Body of pancreas (tissue), 4 donors: ENCODE data around the gene KLHL11. TPM values are rescaled to one million over a fixed set of nuclear protein-coding genes. Genes with fewer than 3 reads are reported as not detected.
"Not testable (repeated sequence)": the region's sequence is repeated elsewhere in the genome, so short reads cannot be mapped to it uniquely, and the experiment has no call there.

Experiments
- ATAC-seq: fragments of 150-250 bp; one replicate; pipeline ENCODE4 v1.9.1; 2016
- DNase-seq, 4 donors: peaks; one replicate each; pipeline ENCODE4 v3.0.0-alpha.2; 2019
- H3K27ac ChIP-seq, 4 donors: fragments of 200-600 bp; sonication (generic); 1 replicate in 3 of 4; 2 replicates in 1 of 4; pipeline versions ENCODE4 v1.5.1 to v1.6.1; 2016 to 2019; ENCODE audit warnings: mild to moderate bottlenecking in 1 of 4, mixed read lengths in 1 of 4, moderate library complexity in 1 of 4
- H3K27me3 ChIP-seq, 2 donors: fragments of 200-600 bp; sonication (generic); one replicate each; pipeline ENCODE4 v1.6.0; 2016; ENCODE audit warnings: mild to moderate bottlenecking in 1 of 2
- H3K36me3 ChIP-seq, 2 donors: fragments of 200-600 bp; sonication (generic); replicated peaks in 1 of 2; 2 replicates each; pipeline ENCODE4 v1.5.1; 2016; ENCODE audit warnings: low read depth in 2 of 2; ENCODE audit not compliant: insufficient read depth in 1 of 2
- H3K4me1 ChIP-seq: fragments of 200-600 bp; sonication (generic); one replicate; pipeline ENCODE4 v1.6.0; 2016
- H3K4me3 ChIP-seq, 2 donors: fragments of 200-600 bp; sonication (generic); 1 replicate in 1 of 2; 2 replicates in 1 of 2; pipeline ENCODE4 v1.5.1; 2016 to 2019
- H3K9me3 ChIP-seq, 3 donors: fragments of 200-600 bp; sonication (generic); 1 replicate in 2 of 3; 2 replicates in 1 of 3; pipeline ENCODE4 v1.5.1; 2016
- CTCF ChIP-seq, 7 experiments: fragments of 450-650 bp in 4 of 7; fragments of 200-600 bp in 3 of 7; sonication (generic) in 3 of 7; IDR thresholded peaks; one replicate each; pipeline ENCODE4 v1.5.1; 2016 to 2019; ENCODE audit warnings: antibody characterized with exemption in 7 of 7
- POLR2A ChIP-seq, 3 donors: fragments of 450-650 bp; IDR thresholded peaks; one replicate each; pipeline ENCODE4 v1.6.1; 2016; ENCODE audit warnings: antibody characterized with exemption in 3 of 3, mild to moderate bottlenecking in 2 of 3
- WGBS, 2 donors: methylation state at CpG; one replicate each; pipeline ENCODE4 v1.1.5; 2017; 5-methylcytosine and 5-hydroxymethylcytosine counted together
- intact Hi-C: fragments of 100-400 bp; cut with DNase I; formaldehyde crosslinking; loops from one replicate; pipeline ENCODE4 v1.15.1; 2023
- total RNA-seq, 2 donors: library from RNA; depleted of rRNA; stranded (reverse); fragments of >200 nt; gene quantifications; one replicate each; pipeline ENCODE4 v1.1.0, GENCODE V29; 2016

Gene KLHL11
- total RNA-seq, 2 donors from 2014 or later = 15.2 to 16.3 TPM

GRCh38 chr17:41836550-41837196 is 28.6 kb downstream of the KLHL11 start:
- intact Hi-C loops = no loop called here
- Histone ChIP-seq H3K27ac (peak overlapping the region; percentile 34 to 73 (median 68)), H3K4me3 (peak overlapping the region in 1 of 2 donors; percentile 91), H3K4me1 (peaks cover 18% of the 10 kb centered on the region), H3K27me3 (no peaks in the 10 kb centered on the region), H3K9me3 (no peaks in the 10 kb centered on the region), H3K36me3 (peaks cover 0 to under 1% of the 10 kb centered on the region in 2 donors)
- ATAC-seq (peak; percentile 7), DNase-seq (no peak)
- 35 to 40% methylated on average over 11 to 21 of the region's 21 CpGs for WGBS, 2 donors
- no peak for TF ChIP-seq CTCF (IDR thresholded peaks at IDR 0.05)
- TF ChIP-seq POLR2A (IDR thresholded peaks at IDR 0.05) = no peak

GRCh38 chr17:41835800-41836549 is 29.2 kb downstream of the KLHL11 start, which contains the start of gene NT5C3B:
TSS of gene NT5C3B (minus strand) at chr17:41836232. CDS start at chr17:41836193, 39 bp downstream.
- H3K9me3 ChIP-seq = no peaks in the 10 kb centered on the region
- peaks cover 18% of the 10 kb centered on the region for H3K4me1 ChIP-seq
- intact Hi-C loops = no loop called here
- WGBS, 2 donors = 0 to 1% methylated on average over 1 to 47 of the region's 72 CpGs
- H3K27ac ChIP-seq = peak within 1 kb of the TSS; percentile 34 to 73 (median 68)
- H3K27me3 ChIP-seq = no peaks in the 10 kb centered on the region
- peak; percentile 91 for ATAC-seq
- DNase-seq = peak; percentile 57 to 78 (median 66)
- H3K4me3 ChIP-seq = peak within 1 kb of the TSS; percentile 91 to 97
- peaks cover 0 to 2% of the 10 kb centered on the region in 2 donors for H3K36me3 ChIP-seq
- TF ChIP-seq POLR2A (IDR thresholded peaks at IDR 0.05) (peak; percentile 14 to 39 (median 37)), CTCF (IDR thresholded peaks at IDR 0.05) (no peak)

- peaks cover 0 to 6% of the 10 kb centered on the region in 2 donors for H3K36me3 ChIP-seq
- H3K27me3 ChIP-seq = no peaks in the 10 kb centered on the region
- ATAC-seq (peak; percentile 29), DNase-seq (no peak)
- 14 to 15% methylated on average over 11 to 13 of the region's 13 CpGs for WGBS, 2 donors
- TF ChIP-seq POLR2A (IDR thresholded peaks at IDR 0.05) (no peak), CTCF (IDR thresholded peaks at IDR 0.05) (no peak)
- peak overlapping the region; percentile 91 to 97 for H3K4me3 ChIP-seq
- peak overlapping the region in 3 of 4 donors; percentile 68 to 73 (median 69) for H3K27ac ChIP-seq
- H3K9me3 ChIP-seq = no peaks in the 10 kb centered on the region
- intact Hi-C loops = no loop called here
- peaks cover 18% of the 10 kb centered on the region for H3K4me1 ChIP-seq
These were observed 29.9 kb downstream of the KLHL11 start for GRCh38 chr17:41835214-41835799.

- H3K9me3 ChIP-seq, H3K27me3 ChIP-seq, intact Hi-C loops, H3K4me3 ChIP-seq, H3K4me1 ChIP-seq, DNase-seq, ATAC-seq, H3K27ac ChIP-seq, H3K36me3 ChIP-seq: not testable (repeated sequence)
- 86% methylated on average over 10 of the region's 10 CpGs for WGBS, 2 donors
These were observed 35.3 kb downstream of the KLHL11 start for GRCh38 chr17:41829961-41830360.

- TF ChIP-seq CTCF (IDR thresholded peaks at IDR 0.05) (no peak), POLR2A (IDR thresholded peaks at IDR 0.05) (no peak)
- H3K4me1 ChIP-seq = no peaks in the 10 kb centered on the region
- H3K27me3 ChIP-seq = no peaks in the 10 kb centered on the region
- H3K9me3 ChIP-seq = no peaks in the 10 kb centered on the region
- H3K27ac ChIP-seq = no peak overlapping the region
- WGBS, 2 donors = 84 to 88% methylated on average over 12 to 17 of the region's 19 CpGs
- ATAC-seq = no peak
- peaks cover 0 to 3% of the 10 kb centered on the region in 2 donors for H3K36me3 ChIP-seq
- no peak overlapping the region for H3K4me3 ChIP-seq
- intact Hi-C loops = no loop called here
- no peak for DNase-seq
These were observed 39.9 kb downstream of the KLHL11 start for GRCh38 chr17:41825175-41825845.
